Osteocyte (in vitro differentiated cells): ENCODE measurements around the gene LHX6. TPM values are rescaled to one million over a fixed set of nuclear protein-coding genes. Genes with fewer than 3 reads are reported as not detected.

Experiments used
- DNase-seq: peaks from one replicate; pipeline ENCODE4 v3.0.0; 2021; ENCODE audit warnings: mixed read lengths; ENCODE audit not compliant: unreplicated experiment; ENCODE audit errors: extremely low spot score
- H3K27ac Mint-ChIP-seq: one replicate; pipeline ENCODE4 v1.8.0; 2021; ENCODE audit warnings: mild to moderate bottlenecking, mixed read lengths; ENCODE audit not compliant: unreplicated experiment
- H3K27me3 Mint-ChIP-seq: one replicate; pipeline ENCODE4 v1.8.0; 2021; ENCODE audit warnings: mixed read lengths; ENCODE audit not compliant: unreplicated experiment
- H3K36me3 Mint-ChIP-seq: one replicate; pipeline ENCODE4 v1.8.0; 2021; ENCODE audit warnings: mixed read lengths; ENCODE audit not compliant: unreplicated experiment
- H3K4me1 Mint-ChIP-seq: one replicate; pipeline ENCODE4 v1.8.0; 2021; ENCODE audit warnings: mixed read lengths; ENCODE audit not compliant: unreplicated experiment
- H3K4me3 Mint-ChIP-seq: one replicate; pipeline ENCODE4 v1.8.0; 2021; ENCODE audit warnings: mild to moderate bottlenecking, moderate library complexity, mixed read lengths; ENCODE audit not compliant: unreplicated experiment
- H3K9me3 Mint-ChIP-seq: one replicate; pipeline ENCODE4 v1.8.0; 2021; ENCODE audit warnings: mixed read lengths; ENCODE audit not compliant: unreplicated experiment
- total RNA-seq: library from RNA; stranded (reverse); gene quantifications from 2 replicates; pipeline ENCODE4 v1.2.1, GENCODE V29; 2021
- TF ChIP-seq, protein P1 (sequence below): fragments of 200-600 bp; sonication (generic); IDR thresholded peaks from 2 replicates; pipeline ENCODE4 v1.5.0; 2021; ENCODE audit warnings: antibody characterized with exemption, mild to moderate bottlenecking, moderate library complexity

The LHX6 gene
- total RNA-seq, 1 donor from 2014 or later, result not detected

GRCh38 chr9:122219856-122220672 is 8.7 kb downstream of the LHX6 start:
- no peaks in the 10 kb centered on the region for H3K9me3 Mint-ChIP-seq
- H3K4me1 Mint-ChIP-seq, result peaks cover 19% of the 10 kb centered on the region
- no peaks in the 10 kb centered on the region for H3K36me3 Mint-ChIP-seq
- H3K4me3 Mint-ChIP-seq, result peak overlapping the region; percentile 60
- DNase-seq, result no peak
- H3K27ac Mint-ChIP-seq, result no peak overlapping the region
- TF ChIP-seq, protein P1, sequence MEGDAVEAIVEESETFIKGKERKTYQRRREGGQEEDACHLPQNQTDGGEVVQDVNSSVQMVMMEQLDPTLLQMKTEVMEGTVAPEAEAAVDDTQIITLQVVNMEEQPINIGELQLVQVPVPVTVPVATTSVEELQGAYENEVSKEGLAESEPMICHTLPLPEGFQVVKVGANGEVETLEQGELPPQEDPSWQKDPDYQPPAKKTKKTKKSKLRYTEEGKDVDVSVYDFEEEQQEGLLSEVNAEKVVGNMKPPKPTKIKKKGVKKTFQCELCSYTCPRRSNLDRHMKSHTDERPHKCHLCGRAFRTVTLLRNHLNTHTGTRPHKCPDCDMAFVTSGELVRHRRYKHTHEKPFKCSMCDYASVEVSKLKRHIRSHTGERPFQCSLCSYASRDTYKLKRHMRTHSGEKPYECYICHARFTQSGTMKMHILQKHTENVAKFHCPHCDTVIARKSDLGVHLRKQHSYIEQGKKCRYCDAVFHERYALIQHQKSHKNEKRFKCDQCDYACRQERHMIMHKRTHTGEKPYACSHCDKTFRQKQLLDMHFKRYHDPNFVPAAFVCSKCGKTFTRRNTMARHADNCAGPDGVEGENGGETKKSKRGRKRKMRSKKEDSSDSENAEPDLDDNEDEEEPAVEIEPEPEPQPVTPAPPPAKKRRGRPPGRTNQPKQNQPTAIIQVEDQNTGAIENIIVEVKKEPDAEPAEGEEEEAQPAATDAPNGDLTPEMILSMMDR, result no peak
- H3K27me3 Mint-ChIP-seq, result peaks cover 98% of the 10 kb centered on the region

- H3K4me1 Mint-ChIP-seq, result peaks cover 25% of the 10 kb centered on the region
- H3K27ac Mint-ChIP-seq, result no peak overlapping the region
- peak overlapping the region; percentile 60 for H3K4me3 Mint-ChIP-seq
- TF ChIP-seq, protein P1, result no peak
- peaks cover 98% of the 10 kb centered on the region for H3K27me3 Mint-ChIP-seq
- H3K9me3 Mint-ChIP-seq, result no peaks in the 10 kb centered on the region
- DNase-seq, result no peak
- H3K36me3 Mint-ChIP-seq, result no peaks in the 10 kb centered on the region
Measured at GRCh38 chr9:122218935-122219855, 9.6 kb downstream of the LHX6 start.

- Mint-ChIP-seq H3K27me3 (peaks cover 94% of the 10 kb centered on the region), H3K27ac (no peak overlapping the region), H3K36me3 (no peaks in the 10 kb centered on the region), H3K9me3 (no peaks in the 10 kb centered on the region), H3K4me1 (peaks cover 28% of the 10 kb centered on the region), H3K4me3 (peak overlapping the region; percentile 60)
- DNase-seq, result no peak
- TF ChIP-seq, protein P1, result no peak
Measured at GRCh38 chr9:122218071-122218934, 10.5 kb downstream of the LHX6 start.

- no peaks in the 10 kb centered on the region for H3K9me3 Mint-ChIP-seq
Measured at GRCh38 chr9:122217640-122218039, 11.1 kb downstream of the LHX6 start.

More at GRCh38 chr9:122217640-122218039, 11.1 kb downstream of the LHX6 start:
- peaks cover 94% of the 10 kb centered on the region for H3K27me3 Mint-ChIP-seq
- no peaks in the 10 kb centered on the region for H3K36me3 Mint-ChIP-seq
- H3K27ac Mint-ChIP-seq, result no peak overlapping the region
- TF ChIP-seq, protein P1, result no peak
- no peak for DNase-seq
- H3K4me1 Mint-ChIP-seq, result peaks cover 29% of the 10 kb centered on the region
- H3K4me3 Mint-ChIP-seq, result no peak overlapping the region
